ENCODE data around the gene HSPA5.

Gene HSPA5

GRCh38 chr9:125189361-125190289 lies 51.5 kb downstream of the HSPA5 start, which contains the start of gene PPP6C:
PPP6C (minus strand) TSS chr9:125189803; CDS start chr9:125189718, 85 bp downstream.
- peak; percentile 97 for DNase-seq

- peak; percentile 25 for DNase-seq
These were observed 52.2 kb downstream of the HSPA5 start for GRCh38 chr9:125189011-125189360.
